H9 (cell line): ENCODE data around the gene SPOCK3. TPM values are rescaled to one million over a fixed set of nuclear protein-coding genes. Genes with fewer than 3 reads are reported as not detected.

Experiments
- DNase-seq: peaks from one replicate; pipeline ENCODE4 v3.0.0-alpha.2; 2017
- H2AFZ ChIP-seq: one replicate; pipeline ENCODE4 v1.6.1; 2013; ENCODE audit warnings: mild to moderate bottlenecking, low read length, control low read depth, moderate library complexity
- H2AK5ac ChIP-seq: 2 replicates; pipeline ENCODE4 v1.6.1; 2013; ENCODE audit warnings: low read length, control low read depth, mixed read lengths; ENCODE audit not compliant: insufficient read length
- H2BK120ac ChIP-seq: one replicate; pipeline ENCODE4 v1.6.1; 2013; ENCODE audit warnings: low read depth, mild to moderate bottlenecking, low read length, control low read depth, inconsistent platforms; ENCODE audit not compliant: poor library complexity, severe bottlenecking
- H2BK12ac ChIP-seq: 2 replicates; pipeline ENCODE4 v1.6.1; 2013; ENCODE audit warnings: low read length, control low read depth, mixed read lengths, low read depth; ENCODE audit not compliant: insufficient read length
- H2BK15ac ChIP-seq: 2 replicates; pipeline ENCODE4 v1.6.1; 2013; ENCODE audit warnings: low read depth, low read length, control low read depth
- H2BK20ac ChIP-seq: one replicate; pipeline ENCODE4 v1.6.1; 2013; ENCODE audit warnings: low read depth, mild to moderate bottlenecking, low read length, control low read depth, inconsistent platforms; ENCODE audit not compliant: poor library complexity, severe bottlenecking
- H2BK5ac ChIP-seq: 2 replicates; pipeline ENCODE4 v1.6.1; 2013; ENCODE audit warnings: low read length, control low read depth, mixed read lengths; ENCODE audit not compliant: insufficient read length
- H3K14ac ChIP-seq: 2 replicates; pipeline ENCODE4 v1.6.1; 2013; ENCODE audit warnings: low read length, control low read depth; ENCODE audit not compliant: insufficient read depth
- H3K18ac ChIP-seq: 2 replicates; pipeline ENCODE4 v1.6.1; 2013; ENCODE audit warnings: low read depth, mild to moderate bottlenecking, mixed read lengths, low read length, control low read depth; ENCODE audit not compliant: insufficient read length
- H3K23ac ChIP-seq: 2 replicates; pipeline ENCODE4 v1.6.1; 2013; ENCODE audit warnings: low read length, control low read depth, mixed read lengths, low read depth; ENCODE audit not compliant: insufficient read length
- H3K23me2 ChIP-seq: 2 replicates; pipeline ENCODE4 v1.6.1; 2013; ENCODE audit warnings: low read depth, mild to moderate bottlenecking, mixed read lengths, low read length, control low read depth; ENCODE audit not compliant: insufficient read length, poor library complexity, severe bottlenecking
- H3K27ac ChIP-seq: 2 replicates; pipeline ENCODE4 v1.5.1; 2013; ENCODE audit warnings: low read length, control low read depth, mixed read lengths, low read depth; ENCODE audit not compliant: insufficient read length
- H3K27me3 ChIP-seq: 2 replicates; pipeline ENCODE4 v1.6.1; 2013; ENCODE audit warnings: low read length, control low read depth, inconsistent platforms; ENCODE audit not compliant: insufficient read depth
- H3K4ac ChIP-seq: 2 replicates; pipeline ENCODE4 v1.6.1; 2013; ENCODE audit warnings: low read depth, mild to moderate bottlenecking, control low read depth, inconsistent platforms, low read length, moderate library complexity
- H3K4me1 ChIP-seq: 2 replicates; pipeline ENCODE4 v1.6.1; 2013; ENCODE audit warnings: low read length, control low read depth, inconsistent platforms; ENCODE audit not compliant: insufficient read depth
- H3K4me2 ChIP-seq: 2 replicates; pipeline ENCODE4 v1.6.1; 2013; ENCODE audit warnings: low read length, control low read depth, mixed read lengths; ENCODE audit not compliant: insufficient read length, insufficient read depth
- H3K56ac ChIP-seq: 2 replicates; pipeline ENCODE4 v1.6.1; 2013; ENCODE audit warnings: low read depth, mild to moderate bottlenecking, mixed read lengths, low read length, control low read depth; ENCODE audit not compliant: insufficient read length
- H3K79me1 ChIP-seq: 2 replicates; pipeline ENCODE4 v1.6.1; 2013; ENCODE audit warnings: low read depth, mild to moderate bottlenecking, moderate library complexity, low read length, control low read depth, inconsistent platforms; ENCODE audit not compliant: insufficient read depth, poor library complexity, severe bottlenecking
- H3K79me2 ChIP-seq: 2 replicates; pipeline ENCODE4 v1.6.1; 2013; ENCODE audit warnings: low read length, control low read depth, inconsistent platforms; ENCODE audit not compliant: insufficient read depth
- H3K9ac ChIP-seq: 2 replicates; pipeline ENCODE4 v1.6.1; 2013; ENCODE audit warnings: low read length, control low read depth, mixed read lengths; ENCODE audit not compliant: insufficient read length; ENCODE audit errors: extremely low read depth
- H3K9me3 ChIP-seq: one replicate; pipeline ENCODE4 v1.6.1; 2013; ENCODE audit warnings: low read depth, low read length, inconsistent platforms; ENCODE audit not compliant: control insufficient read depth
- H3T11ph ChIP-seq: one replicate; pipeline ENCODE4 v1.6.1; 2013; ENCODE audit warnings: mild to moderate bottlenecking, low read length, control low read depth, inconsistent platforms
- H4K20me1 ChIP-seq: one replicate; pipeline ENCODE4 v1.6.1; 2013; ENCODE audit not compliant: control insufficient read depth, insufficient read length, insufficient read depth
- H4K5ac ChIP-seq: 2 replicates; pipeline ENCODE4 v1.6.1; 2013; ENCODE audit warnings: low read depth, mild to moderate bottlenecking, mixed read lengths, low read length, control low read depth; ENCODE audit not compliant: insufficient read length
- H4K8ac ChIP-seq: replicated peaks from 2 replicates; pipeline ENCODE4 v1.6.1; 2013; ENCODE audit warnings: low read length, control low read depth, mixed read lengths, low read depth; ENCODE audit not compliant: insufficient read length
- H4K91ac ChIP-seq: 2 replicates; pipeline ENCODE4 v1.6.1; 2013; ENCODE audit warnings: low read depth, mild to moderate bottlenecking, moderate library complexity, mixed read lengths, low read length, control low read depth; ENCODE audit not compliant: insufficient read length
- H3K27ac Mint-ChIP-seq, 3 experiments: 2 replicates in 2 of 3; 3 replicates in 1 of 3; pipeline ENCODE4 v1.8.0; 2020 to 2021; ENCODE audit warnings: mixed read lengths in 3 of 3, mild to moderate bottlenecking in 1 of 3, moderate library complexity in 1 of 3
- H3K27me3 Mint-ChIP-seq: 2 replicates; pipeline ENCODE4 v1.8.0; 2021; ENCODE audit warnings: low read depth, mild to moderate bottlenecking, moderate library complexity, mixed read lengths
- H3K36me3 Mint-ChIP-seq, 3 experiments: 2 replicates in 2 of 3; 3 replicates in 1 of 3; pipeline ENCODE4 v1.8.0; 2020 to 2021; ENCODE audit warnings: low read depth in 3 of 3, mixed read lengths in 3 of 3; ENCODE audit not compliant: insufficient read depth in 1 of 3
- H3K4me1 Mint-ChIP-seq, 2 experiments: 2 replicates each; pipeline ENCODE4 v1.8.0; 2020; ENCODE audit warnings: mixed read lengths in 2 of 2
- H3K4me3 Mint-ChIP-seq, 2 experiments: 2 replicates in 1 of 2; 3 replicates in 1 of 2; pipeline ENCODE4 v1.8.0; 2020 to 2021; ENCODE audit warnings: mild to moderate bottlenecking in 2 of 2, mixed read lengths in 2 of 2, moderate library complexity in 1 of 2
- H3K9me3 Mint-ChIP-seq, 2 experiments: 2 replicates in 1 of 2; 3 replicates in 1 of 2; pipeline ENCODE4 v1.8.0; 2020; ENCODE audit warnings: mild to moderate bottlenecking in 2 of 2, mixed read lengths in 2 of 2, moderate library complexity in 1 of 2
- WGBS: extraction: QIAGEN DNeasy Blood & Tissue Kit; methylation state at CpG from one replicate; pipeline ENCODE4 v1.1.7; 2013; ENCODE audit warnings: missing lambda C conversion rate, low lambda C conversion rate, mixed read lengths; ENCODE audit not compliant: insufficient read length; ENCODE audit errors: extremely low coverage; 5-methylcytosine and 5-hydroxymethylcytosine counted together
- total RNA-seq: library from RNA; stranded (reverse); gene quantifications from 2 replicates; pipeline ENCODE4 v1.2.1, GENCODE V29; 2021
- TF ChIP-seq, protein P1 (sequence below): fragments of 200-600 bp; sonication (generic); conservative IDR thresholded peaks from 3 replicates; pipeline ENCODE4 v1.8.0; 2021; ENCODE audit warnings: antibody characterized with exemption, mild to moderate bottlenecking

The SPOCK3 gene
- total RNA-seq, 1 experiment from 2014 or later = 0.28 TPM

DNA sequence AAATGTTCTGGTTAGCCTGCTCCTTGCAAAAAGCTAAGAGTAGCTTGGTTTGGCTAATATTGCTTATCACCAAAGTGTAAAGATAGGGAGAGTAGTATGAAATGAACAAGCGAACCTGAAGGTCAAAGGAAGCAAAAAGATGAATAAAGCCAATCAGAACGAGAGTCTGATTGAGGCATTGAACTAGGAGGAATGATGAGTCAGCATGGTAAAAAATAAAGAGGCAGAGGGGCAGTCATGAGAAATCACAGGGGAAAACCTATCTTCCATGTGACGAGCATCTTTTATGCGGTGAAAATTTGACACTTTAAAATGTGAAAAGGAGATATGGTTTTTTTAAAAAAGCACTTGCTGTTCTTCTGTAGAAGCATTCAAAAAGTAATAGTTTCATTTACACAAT lies 533.7 kb downstream of the SPOCK3 start:
- H4K8ac ChIP-seq = no peak overlapping the region
- H3K4me2 ChIP-seq = no peak overlapping the region
- H3K36me3 Mint-ChIP-seq = peaks cover 8 to 12% (median 11%) of the 10 kb centered on the region in 3 experiments; a peak in 5 of 7 replicates
- no peaks in the 10 kb centered on the region for H3K79me1 ChIP-seq
- H2BK20ac ChIP-seq = no peak overlapping the region
- H4K20me1 ChIP-seq = no peaks in the 10 kb centered on the region
- H3K9me3 ChIP-seq = peaks cover 7% of the 10 kb centered on the region
- H3K14ac ChIP-seq = no peak overlapping the region
- H3K23me2 ChIP-seq = no peaks in the 10 kb centered on the region
- no peak overlapping the region for H3K9ac ChIP-seq
- no peak overlapping the region for H3T11ph ChIP-seq
- H3K27me3 Mint-ChIP-seq = no peaks in the 10 kb centered on the region
- no peak overlapping the region for H3K18ac ChIP-seq
- no peaks in the 10 kb centered on the region for H3K27me3 ChIP-seq
- H2BK5ac ChIP-seq = no peak overlapping the region
- WGBS = no CpG with 5 or more reads among the region's 4 CpGs
- peaks cover 15 to 16% of the 10 kb centered on the region in 2 experiments for H3K9me3 Mint-ChIP-seq
- no peak overlapping the region for H2BK12ac ChIP-seq
- no peak overlapping the region for H2AFZ ChIP-seq
- DNase-seq = no peak
- H2AK5ac ChIP-seq = no peak overlapping the region
- no peak overlapping the region for H3K4me3 Mint-ChIP-seq
- no peak overlapping the region for H3K56ac ChIP-seq
- no peak overlapping the region for H3K4ac ChIP-seq
- no peaks in the 10 kb centered on the region for H3K4me1 ChIP-seq
- H2BK120ac ChIP-seq = no peak overlapping the region
- H4K91ac ChIP-seq = no peak overlapping the region
- TF ChIP-seq, protein P1, sequence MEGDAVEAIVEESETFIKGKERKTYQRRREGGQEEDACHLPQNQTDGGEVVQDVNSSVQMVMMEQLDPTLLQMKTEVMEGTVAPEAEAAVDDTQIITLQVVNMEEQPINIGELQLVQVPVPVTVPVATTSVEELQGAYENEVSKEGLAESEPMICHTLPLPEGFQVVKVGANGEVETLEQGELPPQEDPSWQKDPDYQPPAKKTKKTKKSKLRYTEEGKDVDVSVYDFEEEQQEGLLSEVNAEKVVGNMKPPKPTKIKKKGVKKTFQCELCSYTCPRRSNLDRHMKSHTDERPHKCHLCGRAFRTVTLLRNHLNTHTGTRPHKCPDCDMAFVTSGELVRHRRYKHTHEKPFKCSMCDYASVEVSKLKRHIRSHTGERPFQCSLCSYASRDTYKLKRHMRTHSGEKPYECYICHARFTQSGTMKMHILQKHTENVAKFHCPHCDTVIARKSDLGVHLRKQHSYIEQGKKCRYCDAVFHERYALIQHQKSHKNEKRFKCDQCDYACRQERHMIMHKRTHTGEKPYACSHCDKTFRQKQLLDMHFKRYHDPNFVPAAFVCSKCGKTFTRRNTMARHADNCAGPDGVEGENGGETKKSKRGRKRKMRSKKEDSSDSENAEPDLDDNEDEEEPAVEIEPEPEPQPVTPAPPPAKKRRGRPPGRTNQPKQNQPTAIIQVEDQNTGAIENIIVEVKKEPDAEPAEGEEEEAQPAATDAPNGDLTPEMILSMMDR = no peak
- no peak overlapping the region for H3K23ac ChIP-seq
- peaks cover 0 to 2% of the 10 kb centered on the region in 2 experiments; a peak in 1 of 4 replicates for H3K4me1 Mint-ChIP-seq
- no peak overlapping the region for H3K27ac ChIP-seq
- H3K79me2 ChIP-seq = no peaks in the 10 kb centered on the region
- 0 out of 7 replicates have a peak overlapping the region, but pooled peaks of 1 of the 3 experiments have one; percentile 10 for H3K27ac Mint-ChIP-seq
- no peak overlapping the region for H4K5ac ChIP-seq
- H2BK15ac ChIP-seq = no peak overlapping the region
